ENCODE data around the gene PTPRN2.

Gene PTPRN2

GRCh38 chr7:158113321-158114025, 474.1 kb downstream of the PTPRN2 start:
- DNase-seq (ENCODE audit: low spot score): no peak

GRCh38 chr7:158112571-158113320, 474.9 kb downstream of the PTPRN2 start:
- DNase-seq (ENCODE audit: low spot score): no peak

- DNase-seq (ENCODE audit: low spot score): no peak
Measured at GRCh38 chr7:158111906-158112570, 475.6 kb downstream of the PTPRN2 start.

GRCh38 chr7:158111049-158111751, 476.4 kb downstream of the PTPRN2 start:
- DNase-seq (ENCODE audit: low spot score): peak; percentile 96

GRCh38 chr7:158110661-158111048, 477.0 kb downstream of the PTPRN2 start:
- DNase-seq (ENCODE audit: low spot score): no peak

GRCh38 chr7:158110034-158110590, 477.5 kb downstream of the PTPRN2 start:
- no peak for DNase-seq (ENCODE audit: low spot score)

GRCh38 chr7:158109364-158110033, 478.1 kb downstream of the PTPRN2 start:
- DNase-seq (ENCODE audit: low spot score): peak; percentile 21

- no peak for DNase-seq (ENCODE audit: low spot score)
Measured at GRCh38 chr7:158108646-158109293, 478.9 kb downstream of the PTPRN2 start.

GRCh38 chr7:158107806-158108205, 479.8 kb downstream of the PTPRN2 start:
- no peak for DNase-seq (ENCODE audit: low spot score)

- DNase-seq (ENCODE audit: low spot score): no peak
Measured at GRCh38 chr7:158106272-158106671, 481.4 kb downstream of the PTPRN2 start.

- DNase-seq (ENCODE audit: low spot score): no peak
Measured at GRCh38 chr7:158103378-158103777, 484.2 kb downstream of the PTPRN2 start.

- DNase-seq (ENCODE audit: low spot score): no peak
Measured at GRCh38 chr7:158102897-158103296, 484.7 kb downstream of the PTPRN2 start.

- DNase-seq (ENCODE audit: low spot score): no peak
Measured at GRCh38 chr7:158101821-158102450, 485.7 kb downstream of the PTPRN2 start.

GRCh38 chr7:158098125-158099030, 489.2 kb downstream of the PTPRN2 start:
- no peak for DNase-seq (ENCODE audit: low spot score)

GRCh38 chr7:158097453-158098124, 490.0 kb downstream of the PTPRN2 start:
- peak; percentile 94 for DNase-seq (ENCODE audit: low spot score)

- no peak for DNase-seq (ENCODE audit: low spot score)
Measured at GRCh38 chr7:158097106-158097452, 490.5 kb downstream of the PTPRN2 start.

- DNase-seq (ENCODE audit: low spot score): no peak
Measured at GRCh38 chr7:158096582-158096981, 491.0 kb downstream of the PTPRN2 start.

GRCh38 chr7:158094671-158095226, 492.9 kb downstream of the PTPRN2 start:
- DNase-seq (ENCODE audit: low spot score): no peak

- no peak for DNase-seq (ENCODE audit: low spot score)
Measured at GRCh38 chr7:158094046-158094445, 493.6 kb downstream of the PTPRN2 start.

Data from SW480 (cell line).